ENCODE data around the gene PKP3.
"Not testable (repeated sequence)": the region's sequence is repeated elsewhere in the genome, so short reads cannot be mapped to it uniquely, and the experiment has no call there.

Gene PKP3

GRCh38 chr11:396948-397548 lies 3.0 kb downstream of the PKP3 start:
- DNase-seq (ENCODE audit: low read depth) = peak; percentile 39

GRCh38 chr11:398826-399225 lies 4.8 kb downstream of the PKP3 start:
- DNase-seq (ENCODE audit: low read depth) = no peak

- no peak for DNase-seq (ENCODE audit: low read depth)
Observed at GRCh38 chr11:399731-400211, 5.8 kb downstream of the PKP3 start.

- no peak for DNase-seq (ENCODE audit: low read depth)
Observed at GRCh38 chr11:400241-400689, 6.3 kb downstream of the PKP3 start.

- DNase-seq (ENCODE audit: low read depth) = not testable (repeated sequence)
Observed at GRCh38 chr11:401196-401595, 7.2 kb downstream of the PKP3 start.

GRCh38 chr11:403021-403760 lies 9.2 kb downstream of the PKP3 start:
- DNase-seq (ENCODE audit: low read depth) = no peak

GRCh38 chr11:403761-404431 lies 9.9 kb downstream of the PKP3 start:
- DNase-seq (ENCODE audit: low read depth) = no peak

- no peak for DNase-seq (ENCODE audit: low read depth)
Observed at GRCh38 chr11:404551-405264, 10.7 kb downstream of the PKP3 start.

GRCh38 chr11:405323-405953 lies 11.4 kb downstream of the PKP3 start:
- no peak for DNase-seq (ENCODE audit: low read depth)

GRCh38 chr11:405954-406795 lies 12.2 kb downstream of the PKP3 start:
- DNase-seq (ENCODE audit: low read depth) = no peak

GRCh38 chr11:406796-407650 lies 13.0 kb downstream of the PKP3 start:
- DNase-seq (ENCODE audit: low read depth) = peak; percentile 89

- DNase-seq (ENCODE audit: low read depth) = no peak
Observed at GRCh38 chr11:407651-408123, 13.7 kb downstream of the PKP3 start.

- no peak for DNase-seq (ENCODE audit: low read depth)
Observed at GRCh38 chr11:408154-409007, 14.4 kb downstream of the PKP3 start.

- no peak for DNase-seq (ENCODE audit: low read depth)
Observed at GRCh38 chr11:409008-409599, 15.1 kb downstream of the PKP3 start.

- DNase-seq (ENCODE audit: low read depth) = no peak
Observed at GRCh38 chr11:409600-410483, 15.8 kb downstream of the PKP3 start.

- DNase-seq (ENCODE audit: low read depth) = not testable (repeated sequence)
Observed at GRCh38 chr11:410711-411110, 16.7 kb downstream of the PKP3 start.

GRCh38 chr11:411520-411919 lies 17.5 kb downstream of the PKP3 start:
- DNase-seq (ENCODE audit: low read depth) = not testable (repeated sequence)
